Tibial nerve (tissue), 4 donors: Measurements from ENCODE around the gene SLCO2A1. TPM values are rescaled to one million over a fixed set of nuclear protein-coding genes. Genes with fewer than 3 reads are reported as not detected.

Experiments used
- DNase-seq, 2 donors: peaks; one replicate each; pipeline ENCODE4 v3.0.0-alpha.2; 2019; ENCODE audit warnings: low spot score in 2 of 2
- H3K27ac ChIP-seq, 4 donors: fragments of 200-600 bp; sonication (generic) in 3 of 4; one replicate each; pipeline ENCODE4 v1.5.1; 2017 to 2019; ENCODE audit warnings: mild to moderate bottlenecking in 1 of 4
- H3K27me3 ChIP-seq, 2 donors: fragments of 200-600 bp; sonication (generic) in 1 of 2; one replicate each; pipeline versions ENCODE4 v1.5.1 to v1.6.0; 2017 to 2019
- H3K36me3 ChIP-seq, 3 donors: fragments of 200-600 bp; sonication (generic); one replicate each; pipeline ENCODE4 v1.5.1; 2018 to 2019
- H3K4me1 ChIP-seq, 4 donors: fragments of 200-600 bp; sonication (generic) in 3 of 4; one replicate each; pipeline ENCODE4 v1.5.1; 2017 to 2019
- H3K4me3 ChIP-seq, 4 donors: fragments of 200-600 bp; sonication (generic) in 3 of 4; one replicate each; pipeline ENCODE4 v1.5.1; 2017 to 2019; ENCODE audit warnings: mild to moderate bottlenecking in 1 of 4, moderate library complexity in 1 of 4
- H3K9me3 ChIP-seq, 4 donors: fragments of 200-600 bp; sonication (generic) in 3 of 4; one replicate each; pipeline ENCODE4 v1.5.1; 2017 to 2019
- EP300 ChIP-seq, 2 donors: sonication (generic); formaldehyde crosslinking; IDR thresholded peaks; one replicate each; pipeline ENCODE4 v1.6.1; 2017; ENCODE audit warnings: antibody characterized with exemption in 2 of 2, mild to moderate bottlenecking in 1 of 2
- POLR2A ChIP-seq, 2 donors: fragments of 450-650 bp; IDR thresholded peaks; one replicate each; pipeline ENCODE4 v1.6.1; 2017; ENCODE audit warnings: antibody characterized with exemption in 2 of 2, mild to moderate bottlenecking in 2 of 2, moderate library complexity in 2 of 2
- WGBS, 2 donors: methylation state at CpG; one replicate each; pipeline ENCODE4 v1.1.5; 2018; 5-methylcytosine and 5-hydroxymethylcytosine counted together
- total RNA-seq, 4 donors: library from RNA; depleted of rRNA; stranded (reverse); fragments of >200 nt; gene quantifications; one replicate each; pipeline ENCODE4 v1.1.0, GENCODE V29; 2016
- TF ChIP-seq, protein P1 (sequence below), 5 experiments: fragments of 200-600 bp in 3 of 5; fragments of 450-650 bp in 2 of 5; sonication (generic) in 3 of 5; IDR thresholded peaks; one replicate each; pipeline ENCODE4 v1.5.1; 2016 to 2019; ENCODE audit warnings: antibody characterized with exemption in 5 of 5, mild to moderate bottlenecking in 3 of 5, moderate library complexity in 2 of 5

Gene SLCO2A1
- total RNA-seq, 4 donors from 2014 or later = 8.8 to 22.9 (median 12.2) TPM

DNA sequence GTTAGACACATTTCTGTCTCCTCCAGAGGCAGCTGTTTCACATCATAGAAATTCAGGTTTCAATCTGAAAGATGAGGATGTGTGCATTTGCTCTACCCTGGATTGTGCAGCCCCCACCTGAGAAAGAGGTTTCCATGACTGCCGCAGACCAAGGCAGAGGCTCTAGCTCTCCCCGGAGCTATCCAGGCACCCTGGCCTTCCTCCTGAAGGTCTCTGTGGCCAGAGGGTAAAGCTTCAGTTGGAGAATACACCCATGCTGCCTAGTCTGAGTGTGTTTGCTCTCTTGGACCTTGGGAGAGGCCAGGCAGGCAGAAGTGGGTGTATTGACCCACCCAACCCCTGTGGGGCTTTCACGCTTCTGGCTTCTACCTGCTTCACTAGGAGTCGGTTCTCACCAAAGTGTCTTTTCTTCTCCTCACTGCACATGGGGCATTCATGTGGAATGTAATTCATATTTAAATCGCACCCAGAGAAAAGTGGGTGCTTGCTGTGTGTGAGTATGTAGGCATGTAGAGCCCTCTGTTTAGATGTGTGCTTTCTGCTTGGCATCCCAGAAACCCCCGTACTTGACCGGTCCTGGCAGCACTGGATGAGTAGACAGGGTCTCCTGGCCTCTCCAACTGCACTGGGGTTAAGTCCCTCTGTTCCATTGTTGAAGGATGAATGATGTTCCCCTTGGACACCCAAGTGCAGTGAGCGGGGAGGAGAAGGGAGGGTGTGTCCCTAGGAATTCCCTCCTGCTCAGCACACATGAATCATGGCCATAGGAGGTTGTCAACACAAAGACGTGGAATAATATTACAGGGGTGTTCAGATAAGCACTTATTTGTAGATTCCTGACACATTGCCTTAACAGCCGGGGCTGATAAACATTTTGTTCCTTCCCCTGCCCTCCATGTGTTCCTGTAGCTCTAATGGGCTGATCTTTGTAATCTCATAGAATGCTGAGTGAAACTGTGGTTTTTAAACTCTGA lies 113.8 kb downstream of the SLCO2A1 start:
- DNase-seq = no peak
- Histone ChIP-seq H3K27me3 (peaks cover 0 to 4% of the 10 kb centered on the region in 2 donors), H3K4me1 (no peaks in the 10 kb centered on the region), H3K9me3 (peaks cover 0 to 5% (median 2%) of the 10 kb centered on the region in 4 donors), H3K36me3 (no peaks in the 10 kb centered on the region), H3K27ac (no peak overlapping the region), H3K4me3 (no peak overlapping the region)
- 73 to 84% methylated on average over 10 of the region's 10 CpGs for WGBS, 2 donors
- TF ChIP-seq POLR2A (IDR thresholded peaks at IDR 0.05) = no peak
- TF ChIP-seq, protein P1, sequence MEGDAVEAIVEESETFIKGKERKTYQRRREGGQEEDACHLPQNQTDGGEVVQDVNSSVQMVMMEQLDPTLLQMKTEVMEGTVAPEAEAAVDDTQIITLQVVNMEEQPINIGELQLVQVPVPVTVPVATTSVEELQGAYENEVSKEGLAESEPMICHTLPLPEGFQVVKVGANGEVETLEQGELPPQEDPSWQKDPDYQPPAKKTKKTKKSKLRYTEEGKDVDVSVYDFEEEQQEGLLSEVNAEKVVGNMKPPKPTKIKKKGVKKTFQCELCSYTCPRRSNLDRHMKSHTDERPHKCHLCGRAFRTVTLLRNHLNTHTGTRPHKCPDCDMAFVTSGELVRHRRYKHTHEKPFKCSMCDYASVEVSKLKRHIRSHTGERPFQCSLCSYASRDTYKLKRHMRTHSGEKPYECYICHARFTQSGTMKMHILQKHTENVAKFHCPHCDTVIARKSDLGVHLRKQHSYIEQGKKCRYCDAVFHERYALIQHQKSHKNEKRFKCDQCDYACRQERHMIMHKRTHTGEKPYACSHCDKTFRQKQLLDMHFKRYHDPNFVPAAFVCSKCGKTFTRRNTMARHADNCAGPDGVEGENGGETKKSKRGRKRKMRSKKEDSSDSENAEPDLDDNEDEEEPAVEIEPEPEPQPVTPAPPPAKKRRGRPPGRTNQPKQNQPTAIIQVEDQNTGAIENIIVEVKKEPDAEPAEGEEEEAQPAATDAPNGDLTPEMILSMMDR (IDR thresholded peaks at IDR 0.05) = no peak
- TF ChIP-seq EP300 (IDR thresholded peaks at IDR 0.05) = no peak

DNA sequence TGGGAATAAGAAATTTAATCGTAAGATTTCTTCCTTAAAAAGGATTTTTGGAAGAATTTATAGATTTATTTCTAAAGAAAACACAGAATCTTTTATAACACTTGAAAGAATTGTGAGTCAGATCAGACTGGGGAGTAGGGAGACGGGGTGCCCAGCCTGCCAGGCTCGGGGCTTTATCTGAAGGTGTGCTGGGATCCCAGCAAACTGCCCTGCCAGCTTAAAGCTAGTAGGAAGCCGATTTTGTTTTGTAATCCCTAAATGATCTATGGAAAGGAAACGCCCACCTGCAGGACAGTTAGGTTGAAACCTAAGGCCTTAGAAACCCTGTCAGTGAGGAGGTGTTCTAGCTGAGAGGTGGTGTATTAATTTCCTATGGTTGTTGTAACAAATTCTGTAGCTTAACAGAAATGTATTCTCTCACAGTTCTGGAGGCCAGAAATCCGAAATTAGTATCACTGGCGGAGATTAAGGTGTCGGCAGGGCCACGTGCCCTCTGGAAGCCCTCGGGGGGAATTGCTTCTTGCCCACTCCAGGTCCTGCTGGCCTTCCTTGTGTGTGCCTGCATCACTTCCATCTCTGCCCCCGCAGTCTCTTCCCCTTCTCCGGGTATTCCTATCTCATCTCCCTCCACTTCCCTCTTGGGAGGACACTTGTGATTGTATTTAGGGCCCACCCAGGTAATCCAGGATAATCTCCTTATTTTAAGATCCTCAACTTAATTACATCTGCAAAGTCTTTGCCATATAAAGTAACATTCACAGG lies 114.7 kb downstream of the SLCO2A1 start:
- H3K27me3 ChIP-seq = peaks cover 3 to 4% of the 10 kb centered on the region in 2 donors
- no peak for DNase-seq
- WGBS, 2 donors = 78 to 88% methylated on average over 12 of the region's 12 CpGs
- no peak for TF ChIP-seq POLR2A (IDR thresholded peaks at IDR 0.05)
- TF ChIP-seq, protein P1 (IDR thresholded peaks at IDR 0.05) = no peak
- no peak for TF ChIP-seq EP300 (IDR thresholded peaks at IDR 0.05)
- H3K4me1 ChIP-seq = no peaks in the 10 kb centered on the region
- H3K36me3 ChIP-seq = no peaks in the 10 kb centered on the region
- H3K9me3 ChIP-seq = peaks cover 0 to 5% (median 2%) of the 10 kb centered on the region in 4 donors
- H3K27ac ChIP-seq = no peak overlapping the region
- no peak overlapping the region for H3K4me3 ChIP-seq

DNA sequence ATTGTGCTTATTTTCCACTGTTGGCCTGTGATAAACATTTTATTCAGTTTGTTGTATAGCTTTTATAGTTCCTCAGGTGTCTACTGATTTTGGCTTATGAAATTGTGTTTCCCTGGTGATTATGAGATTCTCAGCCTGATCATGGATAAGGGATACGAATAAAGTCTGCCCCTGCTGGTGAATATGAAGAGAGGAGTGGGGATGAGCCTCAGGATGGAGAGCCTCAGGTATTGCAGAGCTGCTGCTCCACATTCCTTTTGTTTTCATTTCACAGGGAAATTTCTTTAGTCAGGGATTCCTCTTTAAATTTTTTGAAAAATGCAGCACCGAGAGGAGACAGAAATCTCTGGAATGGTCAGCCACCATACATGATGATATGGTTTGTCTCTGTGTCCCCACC lies 119.3 kb downstream of the SLCO2A1 start:
- TF ChIP-seq EP300 (IDR thresholded peaks at IDR 0.05) = no peak
- TF ChIP-seq, protein P1 (IDR thresholded peaks at IDR 0.05) = no peak
- no peak for TF ChIP-seq POLR2A (IDR thresholded peaks at IDR 0.05)
- H3K27me3 ChIP-seq = peaks cover 0 to 3% of the 10 kb centered on the region in 2 donors
- WGBS, 2 donors = 66 to 69% methylated on average over 2 of the region's 2 CpGs
- no peaks in the 10 kb centered on the region for H3K36me3 ChIP-seq
- H3K27ac ChIP-seq = no peak overlapping the region
- no peak for DNase-seq
- H3K9me3 ChIP-seq = no peaks in the 10 kb centered on the region
- H3K4me3 ChIP-seq = no peak overlapping the region
- H3K4me1 ChIP-seq = no peaks in the 10 kb centered on the region

DNA sequence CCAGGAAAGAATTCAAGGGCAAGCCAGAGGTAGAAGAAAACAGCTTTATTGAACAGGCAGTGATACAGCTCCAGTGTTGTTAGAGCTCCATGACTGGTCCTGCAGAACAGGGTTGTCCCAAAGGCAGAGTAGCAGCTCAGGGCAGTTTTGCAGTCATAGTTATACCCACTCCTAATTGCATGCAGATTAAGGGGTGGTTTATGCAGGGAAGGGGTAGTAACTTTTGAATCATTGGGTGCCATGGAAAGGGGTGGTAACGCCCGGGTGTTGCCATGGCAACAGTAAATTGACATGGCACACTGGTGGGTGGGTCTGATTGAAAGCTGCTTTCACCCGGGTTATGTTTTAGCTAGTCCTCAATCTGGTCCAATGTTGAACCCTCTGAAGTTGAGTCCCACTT lies 124.3 kb downstream of the SLCO2A1 start:
- TF ChIP-seq EP300 (IDR thresholded peaks at IDR 0.05) = no peak
- TF ChIP-seq, protein P1 (IDR thresholded peaks at IDR 0.05) = no peak
- no peak for TF ChIP-seq POLR2A (IDR thresholded peaks at IDR 0.05)
- no peak for DNase-seq
- Histone ChIP-seq H3K4me1 (no peaks in the 10 kb centered on the region), H3K9me3 (no peaks in the 10 kb centered on the region), H3K36me3 (no peaks in the 10 kb centered on the region), H3K4me3 (no peak overlapping the region), H3K27me3 (peaks cover 0 to under 1% of the 10 kb centered on the region in 2 donors), H3K27ac (no peak overlapping the region)
- 72% methylated on average over 3 of the region's 3 CpGs for WGBS, 2 donors
